Ovary (tissue), 9 donors: Measurements from ENCODE around the gene CYS1. TPM values are rescaled to one million over a fixed set of nuclear protein-coding genes. Genes with fewer than 3 reads are reported as not detected.

Source experiments
- DNase-seq, 5 donors: peaks; one replicate each; pipeline ENCODE4 v3.0.0-alpha.2; 2019 to 2020
- H3K27ac ChIP-seq, 2 donors: fragments of 200-600 bp; one replicate each; pipeline versions ENCODE4 v1.5.1 to v1.8.0; 2019 to 2022
- H3K27me3 ChIP-seq: fragments of 200-600 bp; one replicate; pipeline ENCODE4 v1.8.0; 2022
- H3K36me3 ChIP-seq: fragments of 200-600 bp; sonication (generic); one replicate; pipeline ENCODE4 v1.5.1; 2019
- H3K4me1 ChIP-seq: one replicate; pipeline ENCODE4 v1.8.1; 2013; ENCODE audit warnings: mild to moderate bottlenecking, moderate library complexity; ENCODE audit not compliant: insufficient read depth
- H3K4me3 ChIP-seq: fragments of 200-600 bp; sonication (generic); one replicate; pipeline ENCODE4 v1.5.1; 2017
- H3K9me3 ChIP-seq, 2 donors: fragments of 200-600 bp in 1 of 2; sonication (generic) in 1 of 2; one replicate each; pipeline versions ENCODE4 v1.5.1 to v1.8.1; 2013 to 2019; ENCODE audit warnings: mild to moderate bottlenecking in 1 of 2, moderate library complexity in 1 of 2
- EP300 ChIP-seq: sonication (generic); formaldehyde crosslinking; IDR thresholded peaks from one replicate; pipeline ENCODE4 v1.6.1; 2017; ENCODE audit warnings: antibody characterized with exemption
- POLR2A ChIP-seq: fragments of 450-650 bp; IDR thresholded peaks from one replicate; pipeline ENCODE4 v1.6.1; 2017; ENCODE audit warnings: antibody characterized with exemption, mild to moderate bottlenecking, moderate library complexity
- WGBS, 3 donors: extraction: QIAGEN DNeasy Blood & Tissue Kit in 1 of 3; methylation state at CpG; one replicate each; pipeline versions ENCODE4 v1.1.5 to v1.1.7; 2013 to 2017; 5-methylcytosine and 5-hydroxymethylcytosine counted together
- intact Hi-C, 4 donors: fragments of 100-400 bp; cut with DNase I; formaldehyde crosslinking; loops; one replicate each; pipeline versions ENCODE4 v1.11.0 to v1.15.1; 2022 to 2023
- polyA plus RNA-seq, 2 donors: library from polyadenylated mRNA; stranded (reverse); fragments of 200-250 nt in 1 of 2; fragments of 350-450 nt in 1 of 2; fragmentation: Illumina TruSeq in 1 of 2; extraction: RNeasy Lipid Tissue Mini Kit (QIAGEN cat#74804) in 1 of 2; gene quantifications; one replicate each; pipeline ENCODE4 v1.2.3, GENCODE V29; 2013 to 2014
- total RNA-seq, 7 donors: library from RNA; depleted of rRNA in 2 of 7; stranded (reverse); fragments of >200 nt in 2 of 7; fragmentation: NEBNext Ultra II Directional in 3 of 7; extraction: Animal tissue kit (Norgen Biotek cat#: 25700) in 3 of 7; gene quantifications; one replicate each; pipeline versions ENCODE4 v1.1.0 to v1.2.4, GENCODE V29; 2016 to 2023
- TF ChIP-seq, protein P1 (sequence below), 3 donors: fragments of 450-650 bp in 2 of 3; fragments of 200-600 bp in 1 of 3; IDR thresholded peaks; one replicate each; pipeline versions ENCODE4 v1.5.1 to v1.8.0; 2016 to 2022; ENCODE audit warnings: antibody characterized with exemption in 3 of 3, mild to moderate bottlenecking in 1 of 3
- donor health status: DM: no; HTN: no; CAD: no; lungs with moderate emphysema.
- donor health status: DM: no; HTN: no; CAD: no.
- donor health status: Bipolar disorder and iron deficiency.
- donor health status: DM: yes; HTN: yes; CAD: no.
- donor health status: DM: no; HTN: no; CAD: no.
- donor health status: DM: yes; HTN: yes; CAD: no.

CYS1 gene
- total and polyA plus RNA-seq, 9 donors = 5.9 to 21.5 (median 12.0) TPM

DNA sequence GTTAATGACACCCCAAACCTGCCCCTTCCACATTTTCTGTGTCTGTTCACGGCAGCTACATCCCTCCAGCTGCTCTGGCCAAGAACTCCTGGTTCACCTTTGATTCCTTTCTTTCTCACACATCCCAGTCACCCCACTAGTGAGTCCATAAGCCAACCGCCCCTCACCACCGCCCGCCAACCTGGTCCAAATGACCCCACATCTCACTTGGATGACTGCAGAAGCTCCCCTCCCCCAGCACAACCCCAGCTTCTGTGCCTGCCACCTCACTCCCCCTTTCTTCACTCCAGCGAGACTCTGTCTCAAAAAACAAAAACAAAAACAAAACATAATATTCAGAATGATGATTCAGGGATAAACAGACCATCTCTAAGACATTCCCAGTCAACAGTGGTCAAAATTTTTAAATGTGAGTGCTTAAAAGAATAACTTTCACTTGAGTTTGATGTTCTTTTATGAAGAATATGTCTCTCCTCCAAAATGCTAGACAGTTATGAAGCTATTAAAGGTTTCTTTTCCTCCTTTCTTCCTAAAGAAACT lies 3.2 kb downstream of the CYS1 start:
- peaks cover 7% of the 10 kb centered on the region for H3K4me1 ChIP-seq
- H3K4me3 ChIP-seq = no peak overlapping the region
- H3K9me3 ChIP-seq = no peaks in the 10 kb centered on the region

GRCh38 chr2:10076511-10076910 lies 3.7 kb downstream of the CYS1 start:
- intact Hi-C loops = no loop called here
- no peak for TF ChIP-seq EP300
- TF ChIP-seq, protein P1, sequence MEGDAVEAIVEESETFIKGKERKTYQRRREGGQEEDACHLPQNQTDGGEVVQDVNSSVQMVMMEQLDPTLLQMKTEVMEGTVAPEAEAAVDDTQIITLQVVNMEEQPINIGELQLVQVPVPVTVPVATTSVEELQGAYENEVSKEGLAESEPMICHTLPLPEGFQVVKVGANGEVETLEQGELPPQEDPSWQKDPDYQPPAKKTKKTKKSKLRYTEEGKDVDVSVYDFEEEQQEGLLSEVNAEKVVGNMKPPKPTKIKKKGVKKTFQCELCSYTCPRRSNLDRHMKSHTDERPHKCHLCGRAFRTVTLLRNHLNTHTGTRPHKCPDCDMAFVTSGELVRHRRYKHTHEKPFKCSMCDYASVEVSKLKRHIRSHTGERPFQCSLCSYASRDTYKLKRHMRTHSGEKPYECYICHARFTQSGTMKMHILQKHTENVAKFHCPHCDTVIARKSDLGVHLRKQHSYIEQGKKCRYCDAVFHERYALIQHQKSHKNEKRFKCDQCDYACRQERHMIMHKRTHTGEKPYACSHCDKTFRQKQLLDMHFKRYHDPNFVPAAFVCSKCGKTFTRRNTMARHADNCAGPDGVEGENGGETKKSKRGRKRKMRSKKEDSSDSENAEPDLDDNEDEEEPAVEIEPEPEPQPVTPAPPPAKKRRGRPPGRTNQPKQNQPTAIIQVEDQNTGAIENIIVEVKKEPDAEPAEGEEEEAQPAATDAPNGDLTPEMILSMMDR (IDR thresholded peaks at IDR 0.05) = no peak
- TF ChIP-seq POLR2A = no peak
- Histone ChIP-seq H3K27ac (no peak overlapping the region), H3K36me3 (no peaks in the 10 kb centered on the region), H3K9me3 (no peaks in the 10 kb centered on the region), H3K27me3 (no peaks in the 10 kb centered on the region), H3K4me3 (no peak overlapping the region), H3K4me1 (peaks cover 7% of the 10 kb centered on the region)
- 87 to 93% (median 92%) methylated on average over 13 of the region's 13 CpGs for WGBS, 3 donors
- no peak for DNase-seq

More for the DNA sequence above, 3.2 kb downstream of the CYS1 start:
- TF ChIP-seq, protein P1 (IDR thresholded peaks at IDR 0.05) = no peak
- TF ChIP-seq EP300 (no peak), POLR2A (no peak)
- Histone ChIP-seq H3K27me3 (no peaks in the 10 kb centered on the region), H3K36me3 (no peaks in the 10 kb centered on the region), H3K27ac (no peak overlapping the region)
- WGBS, 3 donors = 86 to 93% (median 91%) methylated on average over 5 of the region's 5 CpGs
- intact Hi-C loops = no loop called here
- no peak for DNase-seq

- Histone ChIP-seq H3K36me3 (no peaks in the 10 kb centered on the region), H3K9me3 (no peaks in the 10 kb centered on the region), H3K4me3 (no peak overlapping the region), H3K27me3 (no peaks in the 10 kb centered on the region), H3K4me1 (peaks cover 7% of the 10 kb centered on the region), H3K27ac (no peak overlapping the region)
- DNase-seq = no peak
- TF ChIP-seq EP300 = no peak
- TF ChIP-seq, protein P1 (IDR thresholded peaks at IDR 0.05) = no peak
- no peak for TF ChIP-seq POLR2A
- intact Hi-C loops = no loop called here
- WGBS, 3 donors = 68 to 83% (median 69%) methylated on average over 9 of the region's 9 CpGs
Observed at GRCh38 chr2:10075571-10076209, 4.5 kb downstream of the CYS1 start.

- H3K27ac ChIP-seq = no peak overlapping the region
- H3K27me3 ChIP-seq = no peaks in the 10 kb centered on the region
- TF ChIP-seq EP300 (no peak), POLR2A (no peak)
- TF ChIP-seq, protein P1 (IDR thresholded peaks at IDR 0.05) = no peak
- no peaks in the 10 kb centered on the region for H3K36me3 ChIP-seq
- H3K4me3 ChIP-seq = no peak overlapping the region
- no peaks in the 10 kb centered on the region for H3K9me3 ChIP-seq
- WGBS, 3 donors = 81 to 89% (median 87%) methylated on average over 13 of the region's 13 CpGs
- no peak for DNase-seq
- peaks cover 7% of the 10 kb centered on the region for H3K4me1 ChIP-seq
- intact Hi-C loops = no loop called here
Observed at GRCh38 chr2:10075101-10075500, 5.1 kb downstream of the CYS1 start.
